ENCODE results near the gene MAP4K3. TPM values are rescaled to one million over a fixed set of nuclear protein-coding genes. Genes with fewer than 3 reads are reported as not detected.

Gene MAP4K3
- total RNA-seq, 4 donors from 2014 or later = 23.0 to 52.1 (median 31.8) TPM

DNA sequence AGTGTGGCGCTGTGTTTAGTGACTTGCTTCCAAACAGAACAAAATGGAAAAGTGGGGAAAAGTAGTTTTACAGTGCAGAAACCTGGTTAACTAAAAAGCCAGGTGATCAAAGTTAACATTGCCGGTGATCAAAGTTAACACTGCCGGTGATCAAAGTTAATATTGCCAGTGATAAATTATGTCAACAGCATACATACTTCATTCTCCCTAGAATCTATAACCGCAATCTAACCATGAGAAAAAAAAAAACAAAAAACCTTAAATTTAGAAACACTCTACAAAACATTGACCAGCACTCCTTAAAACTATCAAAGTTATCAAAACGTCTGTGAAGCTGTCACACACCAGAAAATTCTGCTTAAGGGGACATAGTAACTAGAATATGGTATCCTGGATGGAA lies 18.6 kb downstream of the MAP4K3 start:
- peak overlapping the region in 2 of 4 donors; percentile 19 to 46 for H3K27ac ChIP-seq
- H3K4me1 ChIP-seq = peaks cover 66 to 70% of the 10 kb centered on the region in 2 donors
- in situ Hi-C loops (cut with MboI; ENCODE audit: low sequenced_read_pairs in 4 of 4) = no loop called here

DNA sequence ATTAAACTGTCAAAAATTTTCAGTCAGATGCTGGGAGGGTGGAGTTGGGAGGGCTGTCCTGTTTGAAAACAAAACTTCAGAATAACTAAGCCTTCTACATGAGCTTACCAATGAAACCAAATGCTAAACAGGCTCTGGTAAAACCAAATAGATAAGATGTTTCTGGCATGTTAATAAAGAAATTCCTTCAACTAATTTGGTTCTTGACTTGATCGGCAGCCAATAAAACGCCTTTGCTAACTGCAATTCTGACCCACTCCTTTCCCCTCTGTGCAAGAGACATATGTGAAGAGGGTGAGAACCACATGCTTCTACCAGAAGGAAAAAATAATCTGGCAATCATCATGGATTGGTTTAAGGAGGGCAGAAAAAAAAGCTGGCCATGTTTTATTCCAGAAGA lies 20.9 kb downstream of the MAP4K3 start:
- Histone ChIP-seq H3K27me3 (no peaks in the 10 kb centered on the region), H3K27ac (peak overlapping the region in 3 of 4 donors; percentile 6 to 14 (median 7)), H3K9me3 (no peaks in the 10 kb centered on the region), H3K4me3 (no peak overlapping the region), H3K4me1 (peaks cover 67 to 73% of the 10 kb centered on the region in 2 donors), H3K36me3 (no peaks in the 10 kb centered on the region)
- intact Hi-C loops (cut with DNase I; ENCODE audit: low total_unique reads) (no loop called here), in situ Hi-C loops (cut with MboI; ENCODE audit: low sequenced_read_pairs in 4 of 4) (no loop called here)
- TF ChIP-seq, protein P1, sequence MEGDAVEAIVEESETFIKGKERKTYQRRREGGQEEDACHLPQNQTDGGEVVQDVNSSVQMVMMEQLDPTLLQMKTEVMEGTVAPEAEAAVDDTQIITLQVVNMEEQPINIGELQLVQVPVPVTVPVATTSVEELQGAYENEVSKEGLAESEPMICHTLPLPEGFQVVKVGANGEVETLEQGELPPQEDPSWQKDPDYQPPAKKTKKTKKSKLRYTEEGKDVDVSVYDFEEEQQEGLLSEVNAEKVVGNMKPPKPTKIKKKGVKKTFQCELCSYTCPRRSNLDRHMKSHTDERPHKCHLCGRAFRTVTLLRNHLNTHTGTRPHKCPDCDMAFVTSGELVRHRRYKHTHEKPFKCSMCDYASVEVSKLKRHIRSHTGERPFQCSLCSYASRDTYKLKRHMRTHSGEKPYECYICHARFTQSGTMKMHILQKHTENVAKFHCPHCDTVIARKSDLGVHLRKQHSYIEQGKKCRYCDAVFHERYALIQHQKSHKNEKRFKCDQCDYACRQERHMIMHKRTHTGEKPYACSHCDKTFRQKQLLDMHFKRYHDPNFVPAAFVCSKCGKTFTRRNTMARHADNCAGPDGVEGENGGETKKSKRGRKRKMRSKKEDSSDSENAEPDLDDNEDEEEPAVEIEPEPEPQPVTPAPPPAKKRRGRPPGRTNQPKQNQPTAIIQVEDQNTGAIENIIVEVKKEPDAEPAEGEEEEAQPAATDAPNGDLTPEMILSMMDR (IDR thresholded peaks at IDR 0.05 in 4 of 5, conservative IDR thresholded peaks at IDR 0.05 in 1 of 5) = no peak
- DNase-seq (no peak), ATAC-seq (no peak)

More for the DNA sequence above, 18.6 kb downstream of the MAP4K3 start:
- no peaks in the 10 kb centered on the region for H3K36me3 ChIP-seq
- H3K4me3 ChIP-seq = no peak overlapping the region
- H3K9me3 ChIP-seq = no peaks in the 10 kb centered on the region
- intact Hi-C loops (cut with DNase I; ENCODE audit: low total_unique reads) = no loop called here
- ATAC-seq = no peak
- TF ChIP-seq, protein P1 (IDR thresholded peaks at IDR 0.05 in 4 of 5, conservative IDR thresholded peaks at IDR 0.05 in 1 of 5) = no peak
- TF ChIP-seq POLR2A (IDR thresholded peaks at IDR 0.05) = no peak
- H3K27me3 ChIP-seq = no peaks in the 10 kb centered on the region
- no peak for DNase-seq

DNA sequence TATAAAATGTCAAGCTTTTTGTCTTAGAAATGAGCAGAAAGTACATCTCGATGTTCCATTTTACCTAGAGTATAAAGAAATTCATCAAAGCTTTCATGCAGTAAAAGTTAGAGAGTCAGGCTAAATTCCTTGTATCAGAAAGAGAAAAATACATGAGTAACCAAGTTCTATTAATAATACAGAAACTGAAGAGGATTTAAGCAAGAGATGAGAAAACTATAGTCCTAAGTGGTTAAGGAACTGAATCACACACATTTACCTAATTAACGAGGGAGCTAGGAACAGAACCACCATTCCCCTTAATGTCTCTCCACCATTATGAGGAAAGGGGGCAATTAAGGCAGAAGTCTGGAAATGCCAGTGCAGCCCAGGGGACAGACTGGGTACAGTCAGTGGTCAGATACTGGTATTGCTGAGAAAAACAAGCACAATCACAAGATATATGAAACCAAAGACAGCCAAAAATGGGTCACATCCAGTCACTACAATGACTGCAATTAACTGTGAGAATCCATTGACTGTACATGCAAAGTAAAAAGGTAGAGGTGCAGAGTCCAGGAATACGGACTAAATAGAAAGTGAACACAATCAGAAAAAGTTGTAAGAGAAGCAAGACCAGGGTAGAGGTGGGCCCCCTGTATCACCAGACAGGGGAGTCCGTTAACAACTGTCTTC lies 23.9 kb downstream of the MAP4K3 start:
- H3K4me1 ChIP-seq = peaks cover 84% of the 10 kb centered on the region in 2 donors
- H3K4me3 ChIP-seq = no peak overlapping the region
- no peaks in the 10 kb centered on the region for H3K9me3 ChIP-seq
- in situ Hi-C loops (cut with MboI; ENCODE audit: low sequenced_read_pairs in 4 of 4) (no loop called here), intact Hi-C loops (cut with DNase I; ENCODE audit: low total_unique reads) (no loop called here)
- no peaks in the 10 kb centered on the region for H3K27me3 ChIP-seq
- peak overlapping the region; percentile 73 to 77 (median 77) for H3K27ac ChIP-seq
- TF ChIP-seq POLR2A (IDR thresholded peaks at IDR 0.05) = no peak
- TF ChIP-seq, protein P1 (IDR thresholded peaks at IDR 0.05 in 4 of 5, conservative IDR thresholded peaks at IDR 0.05 in 1 of 5) = no peak
- no peak for DNase-seq
- ATAC-seq = no peak
- H3K36me3 ChIP-seq = no peaks in the 10 kb centered on the region

DNA sequence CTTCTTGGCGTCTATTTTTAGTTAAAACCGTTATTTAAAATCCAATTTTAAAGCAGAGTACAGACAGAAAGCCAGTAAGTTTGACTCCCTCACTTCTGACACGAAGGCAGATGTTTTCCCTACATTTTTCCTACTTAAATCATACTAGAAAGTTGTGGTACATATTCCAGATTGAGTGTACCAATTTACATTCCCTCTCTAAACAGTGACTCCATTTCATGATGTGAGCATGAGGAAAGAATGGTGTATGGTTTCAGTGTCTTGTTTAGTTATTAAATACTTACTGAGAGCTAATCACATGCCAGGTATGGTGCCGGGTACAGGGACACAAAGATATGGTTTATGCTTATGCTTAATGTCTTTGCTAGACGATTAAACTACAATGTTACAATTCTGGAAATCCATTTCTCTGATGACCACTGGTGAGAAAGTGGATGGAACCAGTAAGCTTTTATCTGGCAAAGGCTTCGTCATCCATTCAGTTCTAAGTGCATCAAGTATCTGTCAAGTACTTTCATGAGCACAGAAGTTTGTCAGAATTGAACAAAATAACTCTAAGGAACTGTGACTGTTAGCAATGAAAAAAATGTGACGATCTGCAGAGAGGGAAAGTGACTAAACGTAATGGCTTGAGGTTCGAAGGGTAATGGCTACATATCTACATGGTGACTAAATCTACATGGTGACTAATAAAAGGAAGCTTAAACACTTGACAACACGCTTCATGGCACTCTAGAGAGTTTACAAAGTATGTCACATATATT lies 25.7 kb downstream of the MAP4K3 start:
- ATAC-seq = peak; percentile 84 to 91
- no peaks in the 10 kb centered on the region for H3K9me3 ChIP-seq
- no peaks in the 10 kb centered on the region for H3K27me3 ChIP-seq
- intact Hi-C loops (cut with DNase I; ENCODE audit: low total_unique reads) = no loop called here
- in situ Hi-C loops (cut with MboI; ENCODE audit: low sequenced_read_pairs in 4 of 4) = no loop called here
- H3K27ac ChIP-seq = peak overlapping the region; percentile 73 to 77 (median 77)
- H3K4me3 ChIP-seq = peak overlapping the region in 1 of 4 donors; percentile 6
- TF ChIP-seq, protein P1 (IDR thresholded peaks at IDR 0.05 in 4 of 5, conservative IDR thresholded peaks at IDR 0.05 in 1 of 5) = no peak
- no peak for TF ChIP-seq POLR2A (IDR thresholded peaks at IDR 0.05)
- peaks cover 83 to 87% of the 10 kb centered on the region in 2 donors for H3K4me1 ChIP-seq
- H3K36me3 ChIP-seq = no peaks in the 10 kb centered on the region
- DNase-seq = no peak
